A673 (cell line): ENCODE data around the gene LGR6.

Experiments used
- CTCF ChIP-seq: fragments of 300-800, 200-600 bp; sonication (generic); conservative IDR thresholded peaks from 2 replicates; pipeline ENCODE4 v1.5.1; 2017; ENCODE audit warnings: low read depth, mild to moderate bottlenecking, antibody characterized with exemption, low read length, moderate library complexity, mixed read lengths
- EZH2 ChIP-seq: fragments of 200-600 bp; sonication (generic); IDR thresholded peaks from 2 replicates; pipeline ENCODE4 v1.6.1; 2017; ENCODE audit warnings: borderline replicate concordance, low read depth, mild to moderate bottlenecking, mixed read lengths, antibody characterized with exemption, low read length; ENCODE audit not compliant: poor library complexity, severe bottlenecking

- TF ChIP-seq CTCF (no peak), EZH2 (no peak)
These were observed 34.4 kb downstream of the LGR6 start for GRCh38 chr1:202227997-202228401.
